Endothelial cell of umbilical vein (primary cell): Measurements from ENCODE around the gene NFATC1. TPM values are rescaled to one million over a fixed set of nuclear protein-coding genes. Genes with fewer than 3 reads are reported as not detected.

Source experiments
- BruUV-seq: library from RNA; stranded (reverse); fragments of 400-500 nt; replicated peaks from 2 replicates; lab custom pipeline; 2021; lab: Mats Ljungman, UMichigan
- CTCF ChIA-PET: fragments of 300-600, 350-600 bp; sonication (Branson Sonifier 250); formaldehyde crosslinking; loops from one replicate; lab custom pipeline; 2021; ENCODE audit warnings: antibody characterized with exemption, inconsistent platforms; lab: Charles Lee
- POLR2A ChIA-PET: fragments of 300-600, 350-600 bp; sonication (Branson Sonifier 250); formaldehyde crosslinking; loops from one replicate; lab custom pipeline; 2021; ENCODE audit warnings: antibody characterized with exemption, inconsistent platforms; lab: Charles Lee
- DNase-seq: peaks from one replicate; pipeline ENCODE4 v3.0.0-alpha.2; 2011; ENCODE audit warnings: low read depth, low spot score
- FAIRE-seq: peaks from 2 replicates; lab custom pipeline; 2011; peaks lifted over from hg19 to GRCh38; lab: Jason Lieb, UNC
- H2AFZ ChIP-seq: 2 replicates; pipeline ENCODE4 v1.6.0; 2012; ENCODE audit warnings: low read depth, low read length, control low read depth, inconsistent platforms
- H3K27ac ChIP-seq: 2 replicates; pipeline ENCODE4 v1.5.1; 2011; ENCODE audit warnings: low read depth, mild to moderate bottlenecking, control low read depth, low read length, moderate library complexity; ENCODE audit not compliant: insufficient read depth
- H3K27me3 ChIP-seq, 2 experiments: 2 replicates each; pipeline versions ENCODE4 v1.6.0 to v1.6.1; 2011; ENCODE audit warnings: low read length in 2 of 2, mixed read lengths in 1 of 2; ENCODE audit not compliant: control insufficient read depth in 2 of 2, insufficient read depth in 2 of 2
- H3K36me3 ChIP-seq, 2 experiments: 2 replicates in 1 of 2; 3 replicates in 1 of 2; pipeline ENCODE4 v1.5.1; 2011; ENCODE audit warnings: low read length in 2 of 2, mild to moderate bottlenecking in 1 of 2, moderate library complexity in 1 of 2; ENCODE audit not compliant: control insufficient read depth in 2 of 2, insufficient read depth in 2 of 2; ENCODE audit errors: extremely low read depth in 1 of 2
- H3K4me1 ChIP-seq: 3 replicates; pipeline ENCODE4 v1.5.1; 2011; ENCODE audit warnings: mild to moderate bottlenecking, low read length; ENCODE audit not compliant: control insufficient read depth, insufficient read depth; ENCODE audit errors: extremely low read depth
- H3K4me2 ChIP-seq: 2 replicates; pipeline ENCODE4 v1.6.1; 2011; ENCODE audit warnings: low read length, control low read depth, mixed read lengths; ENCODE audit not compliant: insufficient read depth
- H3K4me3 ChIP-seq, 3 experiments: fragments of 200-600 bp in 1 of 3; sonication (generic), shearing (Covaris generic) in 1 of 3; replicated peaks in 1 of 3; 2 replicates each; pipeline ENCODE4 v1.5.1; 2011 to 2016; ENCODE audit warnings: control low read depth in 3 of 3, low read length in 3 of 3, mild to moderate bottlenecking in 2 of 3, inconsistent platforms in 1 of 3, low read depth in 1 of 3, moderate library complexity in 1 of 3; ENCODE audit not compliant: insufficient read depth in 1 of 3
- H3K79me2 ChIP-seq: 2 replicates; pipeline ENCODE4 v1.6.0; 2012; ENCODE audit warnings: low read length, inconsistent platforms; ENCODE audit not compliant: control insufficient read depth, insufficient read depth
- H3K9ac ChIP-seq: replicated peaks from 2 replicates; pipeline ENCODE3; 2011; ENCODE audit warnings: low read length, control low read depth; ENCODE audit not compliant: insufficient read depth; ENCODE audit errors: extremely low read depth
- H3K9me1 ChIP-seq: replicated peaks from 3 replicates; pipeline ENCODE4 v1.6.0; 2011; ENCODE audit warnings: mild to moderate bottlenecking, low read length; ENCODE audit not compliant: control insufficient read depth, insufficient read depth; ENCODE audit errors: extremely low read depth
- H3K9me3 ChIP-seq: replicated peaks from 2 replicates; pipeline ENCODE4 v1.5.1; 2012; ENCODE audit warnings: low read length, inconsistent platforms; ENCODE audit not compliant: control insufficient read depth, insufficient read depth
- H4K20me1 ChIP-seq: replicated peaks from 2 replicates; pipeline ENCODE3; 2011; ENCODE audit warnings: mild to moderate bottlenecking, low read length; ENCODE audit not compliant: control insufficient read depth, insufficient read depth; ENCODE audit errors: extremely low read depth
- CTCF ChIP-seq, 2 donors: IDR thresholded peaks; 1 replicate in 1 of 2; 2 replicates in 1 of 2; pipeline ENCODE4 v1.5.1; 2011; ENCODE audit warnings: low read length in 2 of 2, mild to moderate bottlenecking in 2 of 2, moderate library complexity in 2 of 2, control low read depth in 1 of 2, inconsistent platforms in 1 of 2, low read depth in 1 of 2; ENCODE audit not compliant: insufficient read depth in 1 of 2; ENCODE audit errors: extremely low read depth in 1 of 2
- EZH2 ChIP-seq: IDR thresholded peaks from 2 replicates; pipeline ENCODE4 v1.6.1; 2012; ENCODE audit warnings: borderline replicate concordance, low read depth, mild to moderate bottlenecking, moderate library complexity, low read length, inconsistent platforms; ENCODE audit not compliant: severe bottlenecking
- FOS ChIP-seq: IDR thresholded peaks from 2 replicates; pipeline ENCODE4 v1.6.1; 2011; ENCODE audit warnings: mild to moderate bottlenecking, low read length, moderate library complexity, borderline replicate concordance; ENCODE audit not compliant: insufficient read depth
- GATA2 ChIP-seq: IDR thresholded peaks from 2 replicates; pipeline ENCODE4 v1.7.0; 2011; ENCODE audit warnings: low read depth, mild to moderate bottlenecking, moderate library complexity, mixed read lengths, low read length; ENCODE audit not compliant: insufficient read length, insufficient read depth
- JUN ChIP-seq: IDR thresholded peaks from 2 replicates; pipeline ENCODE4 v1.6.1; 2011; ENCODE audit warnings: borderline replicate concordance, low read depth; ENCODE audit not compliant: insufficient read length, insufficient read depth
- MAX ChIP-seq: IDR thresholded peaks from 2 replicates; pipeline ENCODE4 v1.6.1; 2011; ENCODE audit not compliant: insufficient read depth, insufficient read length
- MYC ChIP-seq: IDR thresholded peaks from one replicate; pipeline ENCODE4 v1.6.1; 2011; ENCODE audit warnings: mild to moderate bottlenecking, low read depth, low read length
- POLR2A ChIP-seq: IDR thresholded peaks from 2 replicates; pipeline ENCODE4 v1.6.1; 2012; ENCODE audit warnings: low read depth, mild to moderate bottlenecking, control low read depth, low read length
- POLR2AphosphoS5 ChIP-seq: IDR thresholded peaks from 2 replicates; pipeline ENCODE4 v1.6.1; 2012; ENCODE audit warnings: low read depth, mild to moderate bottlenecking, control low read depth, low read length, moderate library complexity; ENCODE audit not compliant: insufficient read depth
- dilution Hi-C: fragments of 300-500 bp; cut with MboI; formaldehyde crosslinking; loops from one replicate; pipeline ENCODE4 v1.15.0; 2019; ENCODE audit warnings: low sequenced_read_pairs; ENCODE audit not compliant: extremely low pct_ligation_motif_present
- intact Hi-C: fragments of 100-400 bp; cut with micrococcal nuclease; formaldehyde crosslinking; loops from one replicate; pipeline ENCODE4 v1.10.0; 2022
- polyA plus RNA-seq, 4 experiments: library from polyadenylated mRNA; depleted of rRNA in 3 of 4; stranded (reverse) in 3 of 4; unstranded in 1 of 4; fragments of >200 nt; gene quantifications; 2 replicates each; pipeline versions ENCODE4 v1.2.1 to v1.2.3, GENCODE V29; 2011 to 2012; ENCODE audit warnings: missing spikeins in 1 of 4
- small RNA-seq: library from RNA; depleted of rRNA; stranded (forward); fragments of <200 nt; gene quantifications from one replicate; pipeline ENCODE3, GENCODE V24; 2012; ENCODE audit warnings: low replicate concordance, low read depth; ENCODE audit not compliant: insufficient read depth, insufficient read length
- total RNA-seq: library from RNA; stranded (reverse); gene quantifications from 2 replicates; pipeline ENCODE4 v1.2.3, GENCODE V29; 2021

NFATC1 gene
- total and polyA plus RNA-seq, 2 donors (not counting 3 experiments of a cell fraction or from before 2014, with no cell fraction given): 11.1 to 30.0 TPM

GRCh38 chr18:79578396-79579260, 182.9 kb downstream of the NFATC1 start:
- Histone ChIP-seq H3K9me3 (no peaks in the 10 kb centered on the region), H3K4me3 (no peak overlapping the region), H3K79me2 (no peaks in the 10 kb centered on the region), H3K9me1 (no peaks in the 10 kb centered on the region), H3K27me3 (no peaks in the 10 kb centered on the region), H3K27ac (no peak overlapping the region), H3K4me1 (no peaks in the 10 kb centered on the region), H3K4me2 (no peak overlapping the region), H3K9ac (no peak overlapping the region), H4K20me1 (no peaks in the 10 kb centered on the region), H3K36me3 (no peaks in the 10 kb centered on the region), H2AFZ (no peak overlapping the region)
- intact Hi-C loops: no loop called here
- FAIRE-seq (no peak), DNase-seq (no peak)
- ChIA-PET POLR2A (no interaction called here), CTCF (interaction anchor here (1.1 kb wide), 1 partner anchor 12 kb away, joined by 4 read pairs; no protein-coding TSS in a partner anchor)
- BruUV-seq: no TSS peak
- TF ChIP-seq MAX (no peak), POLR2AphosphoS5 (no peak), CTCF (IDR thresholded peaks at IDR 0.05; ENCODE audit: extremely low read depth in 1 of 2, insufficient read depth in 1 of 2, low read depth in 1 of 2, low read length in 2 of 2) (no peak), MYC (no peak), FOS (no peak), EZH2 (no peak), JUN (no peak), POLR2A (no peak), GATA2 (no peak)
- dilution Hi-C loops: no loop called here

Small RNAs within 50 kb of the gene (small RNA-seq; reads per million reads assigned to genes)
- gene AC018445.2: not detected
